ENCODE measurements around the gene CALHM5.
"Not testable (repeated sequence)": the region's sequence is repeated elsewhere in the genome, so short reads cannot be mapped to it uniquely, and the experiment has no call there.

Gene CALHM5, protein sequence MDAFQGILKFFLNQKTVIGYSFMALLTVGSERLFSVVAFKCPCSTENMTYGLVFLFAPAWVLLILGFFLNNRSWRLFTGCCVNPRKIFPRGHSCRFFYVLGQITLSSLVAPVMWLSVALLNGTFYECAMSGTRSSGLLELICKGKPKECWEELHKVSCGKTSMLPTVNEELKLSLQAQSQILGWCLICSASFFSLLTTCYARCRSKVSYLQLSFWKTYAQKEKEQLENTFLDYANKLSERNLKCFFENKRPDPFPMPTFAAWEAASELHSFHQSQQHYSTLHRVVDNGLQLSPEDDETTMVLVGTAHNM

DNA sequence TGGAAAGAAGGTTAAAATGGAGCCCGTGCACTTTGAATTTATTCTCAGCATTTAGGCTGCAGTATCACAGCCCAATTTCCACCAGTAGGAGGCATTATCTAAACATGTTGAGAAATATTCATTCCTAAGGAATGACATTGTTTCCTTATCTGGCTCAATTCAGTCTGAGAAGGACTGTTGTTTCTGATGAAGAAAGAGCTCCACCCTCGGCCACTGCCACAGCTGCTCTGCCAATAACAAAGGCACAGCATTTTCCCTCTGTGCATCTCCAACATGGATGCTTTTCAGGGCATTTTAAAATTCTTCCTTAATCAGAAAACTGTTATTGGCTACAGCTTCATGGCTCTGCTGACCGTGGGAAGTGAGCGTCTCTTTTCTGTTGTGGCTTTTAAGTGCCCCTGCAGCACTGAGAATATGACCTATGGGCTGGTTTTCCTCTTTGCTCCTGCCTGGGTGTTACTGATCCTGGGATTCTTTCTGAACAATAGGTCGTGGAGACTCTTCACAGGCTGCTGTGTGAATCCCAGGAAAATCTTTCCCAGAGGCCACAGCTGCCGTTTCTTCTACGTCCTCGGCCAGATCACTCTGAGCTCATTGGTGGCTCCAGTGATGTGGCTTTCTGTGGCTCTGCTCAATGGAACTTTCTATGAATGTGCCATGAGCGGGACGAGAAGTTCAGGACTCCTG, at the start of gene CALHM5:
CALHM5 (plus strand) TSS at position 216 of the 687 bp plus-strand sequence; CDS start at position 274, 58 bp downstream.
- peak; percentile 83 for DNase-seq (ENCODE audit: low spot score)

DNA sequence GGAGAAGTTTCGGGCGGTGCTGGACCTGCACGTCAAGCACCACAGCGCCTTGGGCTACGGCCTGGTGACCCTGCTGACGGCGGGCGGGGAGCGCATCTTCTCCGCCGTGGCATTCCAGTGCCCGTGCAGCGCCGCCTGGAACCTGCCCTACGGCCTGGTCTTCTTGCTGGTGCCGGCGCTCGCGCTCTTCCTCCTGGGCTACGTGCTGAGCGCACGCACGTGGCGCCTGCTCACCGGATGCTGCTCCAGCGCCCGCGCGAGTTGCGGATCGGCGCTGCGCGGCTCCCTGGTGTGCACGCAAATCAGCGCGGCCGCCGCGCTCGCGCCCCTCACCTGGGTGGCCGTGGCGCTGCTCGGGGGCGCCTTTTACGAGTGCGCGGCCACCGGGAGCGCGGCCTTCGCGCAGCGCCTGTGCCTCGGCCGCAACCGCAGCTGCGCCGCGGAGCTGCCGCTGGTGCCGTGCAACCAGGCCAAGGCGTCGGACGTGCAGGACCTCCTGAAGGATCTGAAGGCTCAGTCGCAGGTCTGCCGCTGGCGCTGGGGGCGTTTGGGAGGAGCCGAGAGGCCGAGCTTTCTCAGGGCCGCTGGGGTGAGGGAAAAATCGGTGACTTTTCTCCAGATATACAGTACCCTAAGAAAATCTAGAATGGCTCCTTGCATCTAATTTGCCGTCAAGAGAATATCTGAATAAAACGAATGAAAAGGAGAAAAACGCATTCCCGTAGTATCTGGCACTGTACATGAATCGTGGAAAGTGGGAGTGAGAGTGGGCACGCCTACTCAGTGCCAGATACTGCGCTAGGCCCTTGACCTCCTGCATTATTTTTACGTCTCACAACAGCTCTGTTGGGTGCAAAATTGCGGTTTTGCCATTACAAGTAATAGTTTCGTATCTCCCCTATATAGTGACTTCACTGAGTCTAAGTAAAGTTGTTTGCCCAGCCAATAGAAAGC, 49.2 kb upstream of the CALHM5 start:
- DNase-seq (ENCODE audit: low spot score) = peak; percentile 78

DNA sequence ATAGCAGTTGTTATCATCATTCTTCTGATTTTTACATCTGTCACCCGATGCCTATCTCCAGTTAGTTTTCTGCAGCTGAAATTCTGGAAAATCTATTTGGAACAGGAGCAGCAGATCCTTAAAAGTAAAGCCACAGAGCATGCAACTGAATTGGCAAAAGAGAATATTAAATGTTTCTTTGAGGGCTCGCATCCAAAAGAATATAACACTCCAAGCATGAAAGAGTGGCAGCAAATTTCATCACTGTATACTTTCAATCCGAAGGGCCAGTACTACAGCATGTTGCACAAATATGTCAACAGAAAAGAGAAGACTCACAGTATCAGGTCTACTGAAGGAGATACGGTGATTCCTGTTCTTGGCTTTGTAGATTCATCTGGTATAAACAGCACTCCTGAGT, 48.1 kb upstream of the CALHM5 start:
- DNase-seq (ENCODE audit: low spot score) = no peak

DNA sequence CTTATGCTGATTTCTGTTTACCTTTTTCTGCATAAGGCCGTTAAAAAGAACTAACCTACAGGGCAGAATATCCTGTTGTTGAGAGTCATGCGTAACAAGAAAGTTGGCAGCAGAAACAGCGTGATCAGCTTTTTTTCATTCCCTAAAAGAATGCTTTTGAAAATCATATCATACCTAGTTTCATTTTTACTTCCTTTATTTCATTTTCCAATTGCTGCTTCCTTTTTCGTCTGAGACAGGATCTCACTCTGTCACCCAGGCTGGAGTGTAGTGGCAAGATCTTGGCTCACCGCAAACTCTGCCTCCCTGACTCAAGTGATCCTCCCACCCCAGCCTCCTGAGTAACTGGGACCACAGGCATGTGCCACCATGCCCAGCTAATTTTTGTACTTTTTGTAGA, 46.2 kb upstream of the CALHM5 start:
- DNase-seq (ENCODE audit: low spot score) = no peak

DNA sequence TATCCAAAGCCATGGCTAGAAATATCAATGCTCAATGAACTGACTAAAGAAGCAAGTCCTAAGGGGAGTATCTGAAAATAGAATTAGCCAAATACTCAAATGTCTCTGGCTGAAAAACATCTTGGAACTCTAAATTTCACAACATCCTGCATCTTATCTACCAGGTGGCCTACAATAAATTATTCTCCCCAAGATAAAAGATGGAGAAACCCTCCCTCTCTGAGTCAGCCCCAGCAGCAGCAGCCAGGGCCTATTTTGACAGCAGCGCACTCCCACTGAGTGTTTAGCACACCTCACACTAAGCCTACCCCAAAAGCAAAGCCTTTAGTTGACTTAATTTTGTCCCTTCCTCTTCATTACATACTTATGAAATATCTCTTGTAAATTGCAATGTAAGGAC, 44.3 kb upstream of the CALHM5 start:
- DNase-seq (ENCODE audit: low spot score) = no peak

DNA sequence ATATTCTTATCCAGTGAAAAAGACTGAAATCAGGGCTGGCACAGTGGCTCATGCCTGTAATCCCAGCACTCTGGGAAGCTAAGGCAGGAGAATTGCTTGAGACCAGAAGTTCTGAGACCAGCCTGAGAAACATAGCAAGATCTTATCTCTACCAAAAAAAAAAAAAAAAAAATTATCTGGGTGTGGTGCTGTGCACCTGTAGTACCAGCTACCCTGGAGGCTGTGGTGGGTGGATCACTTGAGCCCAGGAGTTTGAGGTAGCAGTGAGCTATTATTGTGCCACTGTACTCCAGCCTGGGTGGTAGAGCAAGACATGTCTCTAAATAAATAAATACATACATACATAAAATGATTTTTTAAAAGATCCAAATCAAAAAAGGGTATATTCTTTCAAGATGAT, 43.9 kb upstream of the CALHM5 start:
- DNase-seq (ENCODE audit: low spot score) = no peak

DNA sequence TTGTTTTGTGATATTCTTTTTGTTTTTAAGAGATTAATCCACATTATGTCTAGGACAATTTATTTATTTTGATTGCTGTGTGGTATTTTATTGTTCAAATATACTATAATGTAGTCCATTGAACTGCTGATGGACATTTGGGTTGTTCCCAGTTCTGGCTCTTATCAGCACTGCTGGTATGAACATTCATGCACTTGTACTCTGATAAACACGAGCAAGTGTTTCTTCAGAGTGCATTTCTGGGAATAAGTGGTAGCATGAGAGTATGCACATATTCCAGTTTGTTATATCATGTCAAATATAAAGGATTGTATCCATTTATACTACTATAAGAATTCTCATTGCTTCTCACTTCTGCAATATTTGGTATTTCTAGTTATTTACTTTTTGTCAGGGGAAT, 43.1 kb upstream of the CALHM5 start:
- DNase-seq (ENCODE audit: low spot score) = no peak

DNA sequence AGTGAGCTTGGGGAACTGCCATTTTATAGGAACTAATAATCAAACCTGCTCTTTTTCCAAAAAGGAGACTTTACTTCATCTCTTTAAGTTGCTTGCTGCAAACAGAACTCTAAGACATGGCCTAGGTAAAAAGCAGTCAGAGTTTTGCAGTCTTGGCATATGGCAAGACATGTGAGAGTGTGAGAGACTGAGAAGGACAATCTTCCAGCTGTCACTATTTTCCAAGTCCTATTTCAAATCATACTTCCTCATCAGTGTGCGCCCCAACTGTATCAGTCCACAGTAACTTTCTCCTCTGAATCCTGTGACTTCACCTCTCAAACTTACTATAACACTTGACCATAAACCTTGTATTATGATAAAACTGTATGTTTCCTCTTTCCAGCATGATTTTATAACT, 39.9 kb upstream of the CALHM5 start:
- DNase-seq (ENCODE audit: low spot score) = no peak

DNA sequence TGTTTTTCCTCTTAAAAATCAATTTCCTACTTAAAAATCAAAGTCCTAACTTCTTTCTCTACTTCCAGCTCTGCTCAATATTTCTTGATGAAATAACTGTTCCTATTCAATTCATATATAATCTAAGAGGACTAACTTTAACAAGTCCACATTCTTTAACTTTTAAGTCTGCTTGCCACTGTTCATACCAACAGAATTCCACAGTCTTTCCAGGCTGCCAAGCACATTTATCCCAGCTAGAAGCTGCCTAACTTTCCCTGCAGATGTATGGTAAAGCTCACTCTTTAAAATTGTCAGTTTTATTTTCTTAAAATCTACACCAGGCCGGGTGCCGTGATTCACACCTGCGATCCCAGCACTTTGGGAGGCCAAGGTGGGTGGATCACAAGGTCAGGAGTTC, 38.7 kb upstream of the CALHM5 start:
- DNase-seq (ENCODE audit: low spot score) = no peak

DNA sequence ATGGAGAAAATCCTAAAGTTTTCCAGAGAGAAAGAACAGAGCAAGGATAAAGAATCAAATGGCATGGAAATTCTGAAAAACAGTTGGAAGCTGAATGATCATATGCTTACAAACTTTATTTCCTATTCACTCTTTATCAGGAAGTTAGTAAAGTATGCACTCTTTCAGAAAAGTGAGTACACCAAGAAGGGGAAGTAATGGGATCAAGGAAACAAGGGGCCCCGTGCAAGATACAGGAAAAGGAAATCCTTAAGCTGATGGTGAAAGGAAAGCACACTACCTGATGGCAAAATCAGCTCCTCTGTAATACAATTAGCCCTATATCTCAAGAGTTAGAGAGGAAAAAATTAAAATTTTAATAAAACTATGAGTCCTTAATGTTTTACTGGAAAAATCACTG, 36.3 kb upstream of the CALHM5 start:
- DNase-seq (ENCODE audit: low spot score) = no peak

DNA sequence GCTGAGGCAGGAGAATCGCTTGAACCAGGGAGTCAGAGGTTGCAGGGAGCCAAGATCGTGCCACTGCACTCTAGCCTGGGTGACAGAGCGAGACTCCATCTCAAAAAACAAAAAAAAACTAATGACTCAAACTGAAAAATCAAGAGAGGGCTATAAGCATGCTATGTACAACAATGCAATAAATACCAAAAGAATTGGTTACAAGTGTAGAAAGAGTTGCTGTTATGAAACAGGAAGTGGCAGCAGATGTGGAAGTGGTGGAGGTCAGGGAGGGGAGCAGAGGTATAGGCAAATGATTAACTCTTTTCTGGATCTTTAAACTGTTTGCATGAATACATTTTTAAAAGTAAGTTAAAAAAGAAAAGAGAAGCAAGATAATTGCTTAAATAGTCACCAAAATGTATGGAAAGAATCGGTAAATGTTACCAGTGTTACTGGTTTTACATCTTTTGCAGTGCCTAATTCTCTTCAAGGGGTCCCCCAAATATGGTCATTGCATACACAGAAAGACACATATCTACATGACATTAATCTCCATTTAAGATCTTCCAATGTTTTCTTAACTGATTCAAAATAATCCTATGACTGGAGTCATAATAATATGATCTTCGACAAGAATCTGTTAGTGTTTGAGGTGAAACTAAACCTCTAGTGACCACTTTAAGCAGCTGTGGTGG, 35.3 kb upstream of the CALHM5 start:
- no peak for DNase-seq (ENCODE audit: low spot score)

DNA sequence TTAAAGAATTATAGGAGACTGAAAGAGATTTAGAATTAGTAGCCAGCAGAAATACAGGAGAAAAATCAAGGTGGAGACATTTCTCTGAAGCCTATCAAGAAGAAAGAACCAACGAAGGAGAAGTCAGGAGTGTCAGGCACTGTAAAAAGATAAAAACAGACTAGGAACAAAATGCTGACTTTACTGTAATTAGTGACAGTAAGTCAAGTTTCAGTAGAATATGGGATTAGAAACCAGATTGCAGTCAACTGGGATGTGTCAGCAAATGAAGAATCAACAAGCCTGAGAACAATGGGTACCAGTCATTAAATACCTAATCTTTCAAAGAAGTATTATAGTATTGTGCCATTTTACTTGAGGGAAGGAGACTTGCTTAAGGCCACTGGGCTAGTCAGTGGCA, 28.7 kb upstream of the CALHM5 start:
- no peak for DNase-seq (ENCODE audit: low spot score)

DNA sequence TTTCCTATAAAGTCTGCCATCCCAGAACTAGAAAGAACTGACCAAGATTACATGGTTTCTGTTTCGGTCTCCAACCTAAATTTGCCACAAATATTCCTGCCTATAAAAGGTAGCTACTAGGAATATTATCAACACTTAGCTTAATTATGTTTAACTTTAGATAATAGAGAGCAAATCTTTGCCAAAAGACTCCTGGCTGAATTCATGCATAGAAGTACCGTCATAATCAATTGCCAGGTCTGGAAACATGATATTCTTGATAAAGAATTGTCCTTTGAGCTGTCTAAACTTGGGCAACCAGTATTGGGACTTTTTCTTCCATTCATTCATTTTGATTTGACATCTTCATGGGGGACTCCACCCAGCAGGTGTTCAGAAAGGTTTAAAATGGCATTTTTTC, 27.8 kb upstream of the CALHM5 start:
- no peak for DNase-seq (ENCODE audit: low spot score)

DNA sequence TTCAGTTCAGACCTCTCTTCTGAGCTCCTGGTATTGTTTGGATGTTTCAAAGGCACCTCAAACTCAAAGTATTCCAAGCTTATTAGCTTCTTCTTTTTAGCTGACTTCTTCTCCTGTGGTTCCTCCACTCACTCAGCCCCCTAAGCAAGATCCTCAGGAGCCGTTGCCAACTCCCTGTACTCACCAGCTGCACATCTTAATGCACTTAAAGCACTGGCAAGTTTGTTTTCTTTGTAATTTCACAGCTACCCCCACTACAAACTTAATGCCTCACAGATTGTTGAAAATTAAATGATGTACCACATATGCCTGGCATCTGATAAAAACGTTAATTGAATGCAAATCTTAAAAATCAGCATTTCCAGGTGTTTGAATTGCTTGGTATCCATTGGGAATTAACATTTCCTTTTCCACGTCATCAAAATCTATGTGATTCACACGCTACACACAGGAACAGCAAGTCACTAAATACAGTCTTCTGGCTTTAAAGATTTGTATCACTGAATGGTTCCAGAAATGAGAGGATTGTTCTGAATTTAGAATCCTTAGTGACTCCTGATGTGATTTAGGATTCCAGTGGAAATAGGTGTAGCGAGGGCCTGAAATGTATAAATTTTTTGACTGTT, 25.8 kb upstream of the CALHM5 start:
- no peak for DNase-seq (ENCODE audit: low spot score)

DNA sequence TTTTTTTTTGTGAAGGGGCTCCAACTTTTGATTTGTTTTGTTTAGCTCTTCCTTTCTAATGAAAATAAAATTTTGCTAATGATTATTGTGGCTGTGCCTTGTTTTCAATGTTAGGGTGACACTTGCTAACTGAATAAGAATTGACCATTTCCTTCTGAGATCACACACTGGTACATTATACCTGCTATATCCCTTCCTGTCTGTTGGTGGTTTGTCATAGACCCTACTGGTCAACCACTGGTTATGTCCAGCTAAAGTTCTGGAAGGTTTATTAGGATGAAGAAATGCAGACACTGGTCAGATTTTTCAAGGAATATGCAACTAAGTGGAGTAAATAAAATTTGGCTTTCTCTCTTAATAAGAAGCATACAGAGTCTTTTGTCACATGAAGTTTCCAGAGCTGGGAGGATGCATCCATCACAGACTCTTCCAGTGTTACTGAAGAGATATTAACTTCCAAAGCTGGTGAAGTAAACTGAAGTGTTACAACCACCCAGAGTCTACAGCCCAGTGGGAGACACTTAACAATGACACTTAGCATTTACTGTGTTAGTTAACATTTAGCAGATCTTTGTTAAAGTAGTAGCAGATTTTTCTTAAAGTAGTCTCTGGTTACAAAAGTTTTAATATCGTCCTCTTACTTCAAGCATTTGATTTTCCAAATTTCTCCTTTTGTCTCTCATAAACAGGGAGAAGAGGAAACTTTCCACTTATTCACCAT, 19.7 kb upstream of the CALHM5 start:
- no peak for DNase-seq (ENCODE audit: low spot score)

DNA sequence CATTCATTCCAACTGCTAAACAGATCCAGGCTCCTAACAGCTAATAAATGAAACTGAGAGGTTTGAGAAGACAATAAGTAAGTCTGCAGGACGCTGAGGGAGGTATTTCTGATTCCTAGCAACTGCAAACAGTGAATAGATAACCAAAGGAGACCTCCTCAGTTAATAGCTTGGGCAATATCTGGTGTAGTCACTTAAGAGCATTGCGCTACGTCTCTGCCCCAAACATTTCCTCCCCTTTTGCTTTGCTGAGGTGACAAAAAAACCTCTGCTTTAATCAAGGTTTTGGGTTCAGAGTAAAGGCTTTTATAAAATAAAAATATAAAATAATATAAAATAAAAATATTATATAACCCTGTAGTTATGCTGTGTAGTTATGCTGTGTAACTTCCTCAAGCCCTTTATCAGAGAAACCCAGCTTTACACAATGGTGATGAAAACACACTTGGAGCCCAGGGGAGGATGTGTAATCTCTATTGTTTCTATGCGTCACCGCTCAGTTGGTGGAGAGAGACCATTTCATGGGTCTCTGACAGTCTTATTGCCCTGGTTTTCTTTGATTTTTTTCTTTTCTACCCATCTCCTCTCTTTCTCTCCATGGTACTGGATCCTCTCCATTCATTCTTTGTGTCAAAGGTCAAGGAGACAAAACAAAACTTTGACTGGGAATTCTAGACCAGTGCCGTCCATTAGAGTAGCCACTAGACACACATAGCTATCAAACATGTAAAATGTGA, 18.9 kb upstream of the CALHM5 start:
- DNase-seq (ENCODE audit: low spot score) = no peak

DNA sequence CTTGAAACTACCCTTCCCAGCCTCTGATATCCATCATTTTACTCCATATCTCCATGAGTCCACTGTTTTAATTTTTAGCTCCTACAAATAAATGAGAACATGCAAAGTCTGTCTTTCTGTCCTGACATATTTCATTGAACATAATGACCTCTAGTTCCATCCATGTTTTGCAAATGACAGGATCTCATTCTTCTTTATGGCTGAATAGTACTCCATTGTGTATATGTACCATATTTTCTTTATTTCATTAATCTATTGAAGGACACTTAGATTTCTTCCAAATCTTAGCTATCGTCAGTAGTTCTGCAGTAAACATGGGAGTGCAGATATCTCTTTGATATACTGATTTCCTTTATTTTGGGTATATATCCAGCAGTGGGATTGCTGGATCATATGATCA, 16.3 kb upstream of the CALHM5 start:
- not testable (repeated sequence) for DNase-seq (ENCODE audit: low spot score)

DNA sequence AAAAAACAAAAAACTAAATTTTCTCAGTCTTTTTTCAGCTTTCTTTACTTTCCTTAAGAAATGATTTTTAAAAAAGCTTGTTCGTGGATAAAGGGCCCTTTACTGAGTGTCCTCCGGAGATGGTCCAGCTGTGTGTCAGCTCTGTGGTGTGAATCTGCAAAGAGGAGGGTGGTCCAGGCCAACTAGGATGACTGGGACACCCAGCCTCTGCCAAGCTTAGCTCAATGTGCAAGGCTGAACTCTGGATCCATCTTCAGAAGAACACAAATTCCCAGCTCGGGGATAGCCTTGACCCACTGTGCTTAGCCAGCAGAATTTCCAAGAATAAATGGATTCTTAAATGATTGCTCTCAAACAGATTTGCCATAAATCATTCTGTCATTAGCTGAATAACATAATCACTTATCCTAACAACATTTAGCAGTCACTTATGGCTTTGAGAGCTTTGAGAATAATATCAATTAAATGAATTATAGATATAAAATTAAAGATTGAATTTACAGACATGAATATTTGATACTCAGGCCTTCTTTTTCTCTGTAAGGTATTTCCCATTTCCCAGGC, 14.2 kb upstream of the CALHM5 start:
- DNase-seq (ENCODE audit: low spot score) = no peak

DNA sequence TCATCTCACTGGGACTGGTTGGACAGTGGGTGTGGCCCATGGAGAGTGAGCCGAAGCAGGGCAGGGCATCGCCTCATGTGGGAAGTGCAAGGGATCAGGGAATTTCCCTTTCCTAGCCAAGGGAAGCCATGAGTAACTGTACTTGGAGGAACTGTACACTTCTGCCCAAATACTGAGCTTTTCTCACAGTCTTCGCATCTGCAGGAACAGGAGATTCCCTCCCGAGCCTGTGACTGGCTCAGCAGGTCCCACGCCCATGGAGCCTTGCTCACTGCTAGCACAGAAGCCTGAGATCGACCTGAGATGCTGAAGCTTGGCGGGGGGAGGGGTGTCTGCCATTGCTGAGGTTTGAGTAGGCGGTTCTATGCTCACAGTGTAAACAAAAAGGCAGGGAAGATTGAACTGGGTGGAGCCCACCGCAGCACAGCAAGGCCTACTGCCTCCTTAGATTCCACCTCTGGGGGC, 10.4 kb upstream of the CALHM5 start:
- DNase-seq (ENCODE audit: low spot score) = no peak

DNA sequence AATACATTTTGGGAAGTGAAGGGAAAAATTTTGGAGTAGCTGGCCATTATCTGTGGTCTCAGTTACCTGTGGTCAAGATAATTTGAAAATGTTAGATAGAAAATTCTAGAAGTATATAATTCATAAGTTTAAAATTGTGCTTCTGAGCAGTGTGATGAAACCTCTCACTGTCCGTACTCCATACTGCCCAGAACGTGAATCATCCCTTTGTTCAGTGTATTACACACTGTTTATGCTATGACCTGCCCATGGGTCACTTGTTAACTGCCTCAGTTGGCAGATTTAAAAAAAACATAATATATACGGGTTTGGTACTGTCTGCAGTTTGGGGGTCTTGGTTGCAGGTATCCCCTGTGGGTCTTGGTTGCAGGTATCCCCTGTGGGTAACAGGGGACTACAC, 4.1 kb upstream of the CALHM5 start:
- no peak for DNase-seq (ENCODE audit: low spot score)

Data from AG20443 (cell line).